DOHH2 (cell line): ENCODE measurements around the gene GFRA1.

ENCODE experiments used
- EZH2phosphoT487 ChIP-seq: fragments of 200-600 bp; sonication (generic); IDR thresholded peaks from 2 replicates; pipeline ENCODE4 v1.6.1; 2017; ENCODE audit warnings: borderline replicate concordance, mild to moderate bottlenecking, antibody characterized with exemption, low read length, moderate library complexity, mixed read lengths
- TF ChIP-seq, protein P1 (sequence below): fragments of 200-600 bp; sonication (generic); IDR thresholded peaks from one replicate; pipeline ENCODE4 v1.5.1; 2014; ENCODE audit warnings: antibody characterized with exemption, mild to moderate bottlenecking, low read depth, low read length; ENCODE audit not compliant: poor library complexity, severe bottlenecking

GRCh38 chr10:116079355-116079754, 193.7 kb downstream of the GFRA1 start:
- TF ChIP-seq, protein P1, sequence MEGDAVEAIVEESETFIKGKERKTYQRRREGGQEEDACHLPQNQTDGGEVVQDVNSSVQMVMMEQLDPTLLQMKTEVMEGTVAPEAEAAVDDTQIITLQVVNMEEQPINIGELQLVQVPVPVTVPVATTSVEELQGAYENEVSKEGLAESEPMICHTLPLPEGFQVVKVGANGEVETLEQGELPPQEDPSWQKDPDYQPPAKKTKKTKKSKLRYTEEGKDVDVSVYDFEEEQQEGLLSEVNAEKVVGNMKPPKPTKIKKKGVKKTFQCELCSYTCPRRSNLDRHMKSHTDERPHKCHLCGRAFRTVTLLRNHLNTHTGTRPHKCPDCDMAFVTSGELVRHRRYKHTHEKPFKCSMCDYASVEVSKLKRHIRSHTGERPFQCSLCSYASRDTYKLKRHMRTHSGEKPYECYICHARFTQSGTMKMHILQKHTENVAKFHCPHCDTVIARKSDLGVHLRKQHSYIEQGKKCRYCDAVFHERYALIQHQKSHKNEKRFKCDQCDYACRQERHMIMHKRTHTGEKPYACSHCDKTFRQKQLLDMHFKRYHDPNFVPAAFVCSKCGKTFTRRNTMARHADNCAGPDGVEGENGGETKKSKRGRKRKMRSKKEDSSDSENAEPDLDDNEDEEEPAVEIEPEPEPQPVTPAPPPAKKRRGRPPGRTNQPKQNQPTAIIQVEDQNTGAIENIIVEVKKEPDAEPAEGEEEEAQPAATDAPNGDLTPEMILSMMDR: no peak
- no peak for TF ChIP-seq EZH2phosphoT487
